T follicular helper cell (primary cell): ENCODE data around the gene HOOK2.
A peak's percentile ranks its signal among the peaks of the same experiment; 100 is the strongest.
"Not testable (repeated sequence)": the region's sequence is repeated elsewhere in the genome, so short reads cannot be mapped to it uniquely, and the experiment has no call there.

Experiments
- DNase-seq: peaks from one replicate; pipeline ENCODE4 v3.0.0-alpha.2; 2020; ENCODE audit warnings: low read depth

HOOK2 gene

GRCh38 chr19:12752056-12752781 lies 23.1 kb downstream of the HOOK2 start:
- DNase-seq = no peak

- no peak for DNase-seq
Observed at GRCh38 chr19:12751635-12752034, 23.7 kb downstream of the HOOK2 start, which contains the start of gene BEST2. Gene BEST2 (plus strand): TSS chr19:12751791. CDS start chr19:12752593, 802 bp downstream.

DNA sequence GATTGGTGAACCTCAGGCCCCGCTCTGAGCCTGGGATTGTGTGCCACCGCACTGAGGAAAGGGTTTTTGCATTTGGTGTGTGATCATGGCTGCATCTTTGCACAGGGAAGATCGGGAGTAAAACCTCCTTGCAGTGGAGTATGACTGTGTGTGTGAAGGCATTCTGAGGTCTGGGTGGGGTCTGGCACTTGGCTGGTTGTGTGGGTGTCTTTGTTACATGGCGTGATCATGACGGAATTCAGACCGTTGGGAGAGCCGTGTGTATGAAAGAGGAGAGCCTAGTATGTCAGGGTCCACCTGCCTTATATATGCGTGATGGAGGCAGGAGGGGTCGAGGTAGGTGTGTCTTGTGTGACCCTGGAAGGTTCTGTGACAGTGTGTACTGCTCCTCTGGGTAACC lies 24.5 kb downstream of the HOOK2 start:
- DNase-seq = no peak

GRCh38 chr19:12749938-12750521 lies 25.3 kb downstream of the HOOK2 start:
- DNase-seq = no peak

DNA sequence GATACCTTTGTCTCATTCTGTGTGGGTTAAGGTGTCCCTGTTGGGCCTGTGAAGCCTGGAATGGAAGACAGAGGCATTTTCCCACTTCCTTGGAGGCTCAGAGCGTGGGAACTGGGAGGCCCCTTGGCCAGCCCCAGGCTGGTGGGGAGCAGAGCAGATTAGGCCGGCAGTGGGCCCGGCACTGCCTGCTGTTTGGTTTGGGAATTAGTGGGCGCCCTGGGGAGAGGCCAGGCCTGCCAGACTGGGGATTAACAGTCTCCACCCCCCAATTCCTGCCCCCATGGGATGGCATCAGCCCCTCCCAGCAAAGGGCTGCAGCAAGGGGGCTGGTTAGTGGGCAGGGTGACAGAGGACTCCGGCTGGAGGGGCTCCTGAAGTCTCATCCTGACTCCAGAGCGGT lies 26.9 kb downstream of the HOOK2 start:
- no peak for DNase-seq

DNA sequence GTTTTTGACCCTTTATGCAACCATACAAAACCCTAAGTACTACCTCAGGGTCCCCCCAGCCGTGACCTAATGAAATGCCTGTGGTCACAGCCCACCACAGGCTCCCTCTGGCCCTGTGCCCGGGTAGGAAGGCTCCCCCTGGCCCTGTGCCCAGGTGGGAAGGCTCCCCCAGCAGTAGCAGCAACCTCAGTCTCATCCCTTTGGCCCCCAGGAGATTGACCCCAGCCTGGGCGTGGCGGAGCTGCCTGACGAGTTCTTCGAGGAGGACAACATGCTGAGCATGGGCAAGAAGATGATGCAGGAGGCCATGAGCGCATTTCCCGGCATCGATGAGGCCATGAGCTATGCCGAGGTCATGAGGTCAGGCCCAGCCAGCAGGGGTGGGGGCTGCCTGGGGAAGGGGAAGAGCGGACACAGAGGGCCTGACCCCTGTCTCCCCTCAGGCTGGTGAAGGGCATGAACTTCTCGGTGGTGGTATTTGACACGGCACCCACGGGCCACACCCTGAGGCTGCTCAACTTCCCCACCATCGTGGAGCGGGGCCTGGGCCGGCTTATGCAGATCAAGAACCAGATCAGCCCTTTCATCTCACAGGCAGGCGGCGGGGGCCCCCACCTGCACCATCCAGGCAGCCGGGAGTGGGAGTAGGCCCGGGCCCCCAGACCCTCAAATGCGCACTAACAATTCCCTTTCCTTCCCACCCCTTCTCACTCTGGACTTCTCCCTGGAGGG lies 30.0 kb downstream of the HOOK2 start:
- no peak for DNase-seq

- no peak for DNase-seq
Observed at GRCh38 chr19:12737835-12738351, 37.5 kb downstream of the HOOK2 start.

GRCh38 chr19:12736995-12737834 lies 38.1 kb downstream of the HOOK2 start, which contains the start of gene GET3:
Gene GET3 (plus strand): TSS chr19:12737497. CDS start chr19:12737506, 9 bp downstream.
- peak; percentile 72 for DNase-seq

DNA sequence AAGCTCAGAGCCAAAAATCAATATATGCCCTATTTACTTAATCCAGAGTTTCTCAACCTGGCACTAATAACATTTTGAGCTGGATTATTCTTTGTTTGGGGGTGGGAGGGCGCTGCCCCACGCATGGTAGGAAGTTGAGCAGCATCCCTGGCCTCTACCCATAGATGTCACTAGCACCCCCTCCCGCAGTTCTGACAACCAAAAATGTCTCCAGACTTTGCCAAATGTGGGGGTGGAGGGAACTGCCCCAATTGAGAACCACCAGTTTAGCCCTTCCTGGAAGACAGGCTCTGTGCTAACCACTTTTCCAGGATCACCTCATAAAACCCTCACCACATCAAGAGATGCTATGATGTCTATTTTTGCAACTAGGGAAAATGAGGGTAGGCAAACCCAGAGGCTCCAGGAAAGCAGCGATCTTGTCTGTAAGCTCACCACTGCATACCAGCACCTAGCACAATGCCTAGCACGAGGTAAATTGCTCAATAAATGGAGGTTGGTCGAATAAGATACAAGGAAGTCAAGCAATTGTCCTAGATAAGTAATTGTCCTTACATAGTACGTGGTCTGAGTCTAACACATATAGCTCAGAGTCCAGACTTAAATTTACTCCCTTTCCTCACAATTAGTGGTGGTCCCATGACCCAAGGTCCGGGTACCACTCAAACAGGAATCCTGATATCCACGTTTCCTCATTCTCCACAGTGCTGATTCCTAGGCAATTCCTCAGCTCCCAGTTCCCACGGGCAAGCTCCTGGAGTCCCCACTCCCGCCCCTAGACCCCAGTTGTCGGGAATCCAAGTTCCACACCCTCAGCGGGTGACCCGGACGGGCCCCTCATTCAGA lies 41.8 kb downstream of the HOOK2 start:
- DNase-seq = peak; percentile 28

- no peak for DNase-seq
Observed at GRCh38 chr19:12731337-12731736, 44.0 kb downstream of the HOOK2 start.

GRCh38 chr19:12730064-12730463 lies 45.3 kb downstream of the HOOK2 start:
- DNase-seq = no peak

DNA sequence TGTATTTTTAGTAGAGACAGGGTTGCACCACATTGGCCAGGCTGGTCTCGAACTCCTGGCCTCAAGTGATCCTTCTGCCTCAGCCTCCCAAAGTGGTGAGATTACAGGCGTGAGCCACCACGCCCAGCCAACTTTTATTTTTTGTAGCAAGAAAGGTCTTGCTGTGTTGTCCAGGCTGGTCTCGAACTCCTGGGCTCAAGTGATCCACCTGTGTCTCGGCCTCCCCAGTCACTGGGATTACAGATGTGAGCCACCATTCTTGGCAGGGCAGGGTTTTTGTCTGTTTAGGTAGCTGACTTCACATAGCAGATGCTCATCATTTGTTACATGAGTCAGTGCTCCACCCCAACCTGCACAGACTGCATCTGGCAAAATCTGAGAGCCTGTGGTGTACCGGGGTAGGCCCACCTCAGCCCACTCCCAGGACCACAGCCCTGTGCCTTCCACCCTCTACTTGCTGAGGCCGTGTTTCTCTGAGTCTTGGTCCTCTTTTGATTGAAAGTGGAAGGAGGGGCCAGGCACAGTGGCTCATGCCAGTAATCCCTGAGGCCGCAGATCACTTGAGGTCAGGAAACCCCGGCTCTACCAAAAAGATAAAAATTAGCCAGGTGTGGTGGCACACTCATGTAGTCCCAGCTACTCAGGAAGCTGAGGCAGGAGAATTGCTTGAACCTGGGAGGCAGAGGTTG lies 47.5 kb downstream of the HOOK2 start:
- no peak for DNase-seq

DNA sequence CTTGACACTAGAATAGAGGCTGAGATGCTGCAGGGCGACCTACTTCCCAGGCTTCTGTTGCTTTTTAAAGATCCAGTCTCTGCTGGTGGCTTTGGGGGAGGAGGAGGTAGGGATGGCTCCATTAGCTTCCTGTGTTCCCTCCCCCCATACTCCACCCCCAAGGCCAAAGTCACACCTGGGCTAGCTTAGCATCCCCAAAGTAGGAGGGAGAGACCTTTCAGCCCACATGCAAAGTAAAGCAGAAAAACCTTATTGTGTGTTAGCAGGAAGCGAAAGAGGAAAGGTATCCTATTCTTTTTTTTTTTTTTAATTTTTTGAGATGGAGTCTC lies 48.4 kb downstream of the HOOK2 start:
- DNase-seq = no peak

GRCh38 chr19:12725612-12726011 lies 49.7 kb downstream of the HOOK2 start:
- not testable (repeated sequence) for DNase-seq

GRCh38 chr19:12723641-12724426 lies 51.5 kb downstream of the HOOK2 start, which contains the start of gene TNPO2:
Gene TNPO2 (minus strand): TSS chr19:12723932. CDS start chr19:12720977, 2,955 bp downstream.
- DNase-seq = peak; percentile 42

DNA sequence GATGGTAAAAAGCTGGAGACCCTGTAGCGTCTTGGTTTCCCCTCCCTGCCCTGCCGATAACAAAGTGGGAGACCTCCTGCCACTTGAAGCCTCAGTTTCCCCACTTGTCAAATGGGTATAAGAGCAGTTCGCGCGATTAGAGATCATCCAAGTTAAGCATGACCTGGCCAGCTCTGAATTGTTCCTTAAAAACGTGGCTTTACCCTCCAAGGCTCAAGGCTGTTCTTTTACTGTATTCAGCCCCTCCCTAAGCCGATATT lies 52.0 kb downstream of the HOOK2 start:
- DNase-seq = no peak

DNA sequence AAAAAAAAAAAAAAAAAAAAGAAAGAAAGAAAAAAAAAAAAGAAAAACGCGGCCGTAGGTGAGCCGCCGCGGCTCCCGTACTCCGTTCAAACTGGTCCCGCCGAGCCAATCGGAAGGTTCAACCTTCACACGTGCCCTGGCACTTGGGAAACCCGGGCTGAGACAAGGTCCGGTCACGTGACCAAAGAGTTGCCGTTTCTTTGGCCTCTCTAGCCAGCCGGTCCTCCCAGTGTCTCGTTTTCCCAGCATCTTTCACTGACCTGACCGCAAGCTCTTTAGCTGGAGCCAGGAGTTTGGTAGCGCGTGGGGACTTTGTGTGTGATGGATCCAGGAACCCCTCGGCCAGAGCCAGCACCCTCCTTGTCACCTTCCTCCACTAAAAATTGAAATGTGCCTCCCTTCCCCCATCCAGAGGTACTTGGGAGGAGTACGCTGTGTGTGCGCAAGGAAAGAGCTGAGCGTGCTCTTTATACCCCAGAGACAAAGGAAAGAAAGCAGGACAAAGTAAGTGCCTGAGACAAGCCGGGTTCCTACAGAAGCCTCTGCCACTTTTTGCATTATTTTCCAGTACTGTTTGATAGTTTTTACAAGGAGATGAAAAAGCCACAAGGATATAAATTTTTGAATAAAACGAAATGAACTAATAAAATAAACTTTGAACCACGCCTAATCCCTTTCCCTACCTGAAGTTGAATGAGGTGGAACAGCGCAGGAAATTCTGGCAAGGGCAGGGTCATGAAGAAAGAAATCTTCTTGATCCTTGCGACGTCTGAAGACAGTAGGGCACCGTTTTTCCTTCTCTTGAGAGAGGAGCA lies 52.6 kb downstream of the HOOK2 start:
- peak; percentile 90 for DNase-seq

DNA sequence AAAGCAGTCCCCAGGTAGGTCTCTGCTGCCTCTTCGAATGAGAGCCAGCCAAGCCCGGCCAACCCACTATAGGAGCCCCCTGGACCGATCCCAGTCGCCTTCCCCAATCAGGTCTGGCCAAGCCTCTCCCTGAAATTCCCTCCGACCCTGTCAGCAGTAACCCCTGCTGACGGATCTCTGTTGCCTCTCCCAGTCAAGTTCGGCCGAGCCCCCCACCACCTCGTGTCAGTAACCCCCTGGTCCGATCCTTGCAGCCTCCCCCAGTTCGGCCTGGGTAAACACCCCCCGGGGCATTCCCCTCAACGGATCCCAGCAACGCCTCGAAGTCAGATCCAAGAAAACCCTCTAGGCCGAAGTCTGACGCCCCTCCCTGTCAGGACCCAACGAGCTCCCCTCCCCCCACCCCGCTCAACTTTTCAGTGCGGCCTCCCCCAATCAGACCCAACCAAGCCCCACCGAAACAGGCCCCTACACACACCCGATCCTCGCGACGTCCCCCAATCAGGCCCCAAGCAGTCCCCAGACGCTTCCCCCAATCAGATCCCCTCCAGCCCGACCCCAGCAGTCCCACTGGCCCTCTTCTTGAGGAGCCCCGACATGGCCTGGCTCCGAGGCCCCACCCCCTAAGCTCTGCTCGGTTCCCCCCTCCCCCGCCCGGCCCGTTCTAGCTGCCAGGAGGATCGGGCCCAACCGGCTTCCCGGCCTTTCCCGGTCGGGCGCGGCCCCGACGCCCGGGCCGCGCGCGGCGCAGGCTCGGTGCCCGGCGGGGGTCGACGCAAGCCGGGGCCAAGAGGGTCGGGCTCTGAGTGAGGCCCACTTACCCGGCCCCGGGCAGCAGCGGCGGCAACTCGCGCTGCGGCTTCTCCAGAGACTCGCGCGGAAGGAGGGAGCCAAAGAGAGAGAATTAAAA lies 53.4 kb downstream of the HOOK2 start:
- peak; percentile 31 for DNase-seq
